ENCODE data around the gene SLC12A8.

- TF ChIP-seq CTCF (IDR thresholded peaks at IDR 0.05) (no peak), YY1 (IDR thresholded peaks at IDR 0.05; ENCODE audit: low read depth) (no peak), SIN3A (IDR thresholded peaks at IDR 0.05; ENCODE audit: borderline replicate concordance, low read depth, low read length) (0 out of 2 replicates have a peak, but pooled peaks have one; percentile 31), SMC3 (IDR thresholded peaks at IDR 0.05; ENCODE audit: low read depth, low read length) (no peak), EP300 (IDR thresholded peaks at IDR 0.05; ENCODE audit: borderline replicate concordance in 1 of 2, low read depth in 1 of 2, low read length in 1 of 2) (no peak; a peak in 1 of 4 replicates), MXI1 (IDR thresholded peaks at IDR 0.05; ENCODE audit: low read depth, low read length) (no peak), TEAD4 (IDR thresholded peaks at IDR 0.05; ENCODE audit: borderline replicate concordance, insufficient read depth) (0 out of 2 replicates have a peak, but pooled peaks have one; percentile 16), POLR2AphosphoS5 (IDR thresholded peaks at IDR 0.05; ENCODE audit: low read depth, low read length) (no peak), RFX5 (IDR thresholded peaks at IDR 0.05; ENCODE audit: low read length) (no peak)
Observed at GRCh38 chr3:125051715-125052581, 160.6 kb downstream of the SLC12A8 start.

All from SK-N-SH (cell line).